GM18505 (cell line): ENCODE measurements around the gene CYB5A.
A peak's percentile ranks its signal among the peaks of the same experiment; 100 is the strongest.
"Not testable (repeated sequence)": the region's sequence is repeated elsewhere in the genome, so short reads cannot be mapped to it uniquely, and the experiment has no call there.

Experiments
- ATAC-seq: cut with Tn5 transposase; IDR thresholded peaks from one replicate; pipeline ENCODE4 v1.9.1; 2021; ENCODE audit not compliant: unreplicated experiment
- POLR2A ChIP-seq: IDR thresholded peaks from 4 replicates; pipeline ENCODE4 v1.6.1; 2011; ENCODE audit warnings: borderline replicate concordance; ENCODE audit not compliant: insufficient read depth, insufficient read length; ENCODE audit errors: extremely low read depth

The CYB5A gene, protein sequence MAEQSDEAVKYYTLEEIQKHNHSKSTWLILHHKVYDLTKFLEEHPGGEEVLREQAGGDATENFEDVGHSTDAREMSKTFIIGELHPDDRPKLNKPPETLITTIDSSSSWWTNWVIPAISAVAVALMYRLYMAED

DNA sequence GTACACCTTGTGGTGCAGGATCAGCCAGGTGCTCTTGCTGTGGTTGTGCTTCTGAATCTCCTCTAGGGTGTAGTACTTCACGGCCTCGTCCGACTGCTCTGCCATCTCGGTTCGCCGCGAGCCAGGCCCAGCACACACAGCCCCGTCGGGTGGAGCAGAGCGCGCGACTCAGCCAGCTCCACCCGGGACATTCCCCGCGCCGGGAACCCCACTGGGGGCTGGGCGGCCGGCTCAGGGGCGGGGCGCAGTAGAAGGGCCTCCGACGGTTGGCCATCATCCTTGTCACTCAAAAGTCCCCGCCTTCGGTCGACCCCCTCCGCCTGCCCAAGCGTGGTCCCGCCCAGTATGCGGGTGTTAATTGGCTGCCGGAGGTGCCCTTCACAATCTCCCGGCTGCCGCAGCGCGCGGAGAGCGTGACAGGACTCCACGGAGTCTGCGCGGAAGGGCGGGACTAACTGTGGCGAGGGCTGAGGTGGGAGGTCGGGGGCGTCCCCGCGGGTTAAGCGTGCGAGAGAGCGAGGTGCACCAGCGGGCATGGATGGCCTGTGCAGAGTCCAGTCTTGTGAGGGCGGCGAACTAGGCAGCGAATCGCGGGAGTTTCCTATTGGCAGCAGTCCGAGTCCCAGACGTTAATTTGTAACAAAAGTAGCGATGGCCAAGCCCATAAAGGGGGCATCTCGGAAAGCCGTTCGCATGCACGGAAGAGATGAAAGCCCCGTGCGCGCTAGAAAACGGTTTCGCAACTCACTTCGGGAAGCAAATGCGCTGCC lies at the start of gene CYB5A:
TSS of gene CYB5A (minus strand) at position 193 of the 770 bp plus-strand sequence. CDS start at position 105, 88 bp downstream.
- TF ChIP-seq POLR2A: peak; percentile 60
- ATAC-seq: peak; percentile 99

DNA sequence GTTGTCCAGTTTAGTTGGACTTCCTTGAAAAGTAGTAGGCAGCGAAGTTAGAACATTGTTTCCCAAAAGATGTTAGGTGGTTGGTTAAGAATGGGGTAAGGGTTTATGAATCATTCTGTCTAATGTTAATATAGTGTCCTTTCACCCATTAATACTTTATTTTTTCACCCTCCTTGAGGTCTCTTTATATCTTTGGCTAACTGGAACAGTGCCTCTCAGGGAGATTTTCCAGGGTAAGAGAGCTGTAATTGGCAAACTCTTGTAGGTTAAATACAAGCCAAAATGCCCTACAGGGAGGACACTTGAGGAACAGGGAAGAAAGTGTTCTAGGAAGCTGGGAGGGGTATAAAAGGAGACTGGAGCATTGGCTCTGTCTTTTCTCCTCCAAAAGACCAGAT lies 46.1 kb upstream of the CYB5A start:
- no peak for TF ChIP-seq POLR2A
- ATAC-seq: no peak

DNA sequence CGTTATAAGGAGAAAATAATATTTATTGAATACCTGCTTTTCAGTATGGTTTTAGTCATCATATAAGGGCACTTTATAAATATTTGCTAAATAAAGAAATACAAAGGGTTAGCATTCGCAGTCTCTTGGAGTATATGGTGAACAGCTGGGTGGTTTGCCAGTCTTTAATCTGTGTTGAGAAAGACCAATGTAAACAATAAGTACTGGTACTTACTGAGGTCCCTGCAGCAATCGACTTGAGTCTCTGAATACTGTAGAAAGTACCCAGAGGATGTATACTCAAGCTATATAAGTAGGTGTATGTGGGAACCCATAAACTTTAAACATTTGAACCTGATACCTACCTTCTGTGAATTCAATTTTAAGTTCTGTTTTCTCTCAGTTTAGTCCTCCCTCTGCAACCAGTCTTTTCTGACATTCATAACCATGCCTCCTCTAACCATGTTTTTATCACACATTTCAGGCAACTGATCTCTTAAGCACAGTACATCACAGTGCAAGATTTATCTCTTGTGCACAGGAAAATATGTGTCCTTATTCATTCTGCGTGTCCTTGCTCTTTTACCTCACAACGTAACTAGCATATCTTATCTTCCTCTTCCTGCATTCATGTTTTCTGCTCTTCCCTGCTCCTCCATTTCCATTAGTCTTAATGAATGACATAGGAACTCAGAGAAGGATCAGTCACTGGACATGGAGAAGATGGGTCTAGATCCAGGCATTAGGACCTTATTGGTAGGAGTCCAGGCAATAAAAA lies 45.6 kb upstream of the CYB5A start:
- no peak for ATAC-seq
- no peak for TF ChIP-seq POLR2A

DNA sequence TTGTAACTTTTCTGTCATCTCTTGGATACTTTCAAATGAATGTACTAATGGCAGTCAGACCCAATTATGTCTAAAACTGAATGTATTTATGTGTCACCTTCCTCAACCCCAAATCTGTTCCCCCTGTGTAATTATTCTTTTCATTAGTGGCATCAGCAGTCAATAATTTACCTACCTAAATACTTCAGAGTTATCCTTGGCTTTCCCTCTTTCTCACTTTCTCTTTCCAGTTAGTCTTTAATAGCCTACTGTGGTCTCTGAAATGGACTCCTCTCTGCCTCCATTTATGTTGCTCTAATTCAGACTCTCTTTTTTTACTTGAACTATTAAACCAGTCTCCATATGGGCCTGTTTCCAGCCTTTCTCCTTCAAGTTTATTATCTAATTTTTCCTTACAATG lies 44.9 kb upstream of the CYB5A start:
- ATAC-seq: no peak
- TF ChIP-seq POLR2A: no peak

DNA sequence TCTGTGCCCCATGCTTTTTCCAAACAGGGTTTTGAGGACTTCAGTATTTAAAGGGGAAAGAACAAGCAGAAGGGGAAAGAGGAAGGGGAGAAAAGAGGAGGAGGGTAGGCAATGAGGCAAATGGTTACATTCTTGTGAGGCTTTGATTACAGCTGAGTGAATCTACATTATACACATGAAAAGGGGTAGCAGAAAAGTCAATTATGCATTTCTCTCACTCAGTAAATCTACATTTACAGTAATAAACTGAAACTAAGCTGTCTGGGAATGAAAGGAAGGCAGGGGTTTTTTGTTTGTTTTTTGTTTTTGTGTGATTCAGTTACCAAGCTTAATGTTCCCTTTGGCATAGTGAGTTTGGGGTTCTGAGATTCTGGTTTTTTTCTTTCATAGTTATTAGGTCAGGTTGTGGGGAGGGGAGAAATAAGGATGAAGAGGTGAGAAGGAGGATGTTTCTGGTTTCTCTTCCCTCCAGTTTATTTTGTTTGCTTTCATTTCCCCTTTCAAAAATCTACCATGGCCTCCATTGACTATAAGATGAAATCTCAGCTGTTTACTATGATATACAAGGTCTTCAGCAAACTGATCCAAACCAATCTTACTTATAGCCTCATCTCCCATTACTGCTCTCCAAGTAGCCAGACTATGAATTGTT lies 42.6 kb upstream of the CYB5A start:
- TF ChIP-seq POLR2A: no peak
- ATAC-seq: peak; percentile 75

DNA sequence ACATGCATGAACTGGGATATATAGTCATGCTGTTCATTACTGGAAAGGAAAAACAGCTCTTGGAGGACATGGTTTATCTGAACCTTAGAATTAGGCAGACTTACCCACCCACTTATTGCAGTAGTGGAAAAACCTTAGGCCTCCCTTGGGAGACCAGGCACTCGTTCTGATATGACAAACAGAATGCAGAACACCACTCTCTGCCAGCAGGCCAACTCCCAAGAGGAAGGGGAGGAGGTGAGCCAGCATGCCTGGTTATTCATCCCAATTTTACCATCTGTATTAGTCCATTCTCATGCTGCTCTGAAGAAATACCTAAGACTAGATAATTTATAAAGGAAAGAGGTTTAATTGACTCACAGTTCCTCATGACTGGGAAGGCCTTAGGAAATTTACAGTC lies 41.3 kb upstream of the CYB5A start:
- TF ChIP-seq POLR2A: no peak
- no peak for ATAC-seq

DNA sequence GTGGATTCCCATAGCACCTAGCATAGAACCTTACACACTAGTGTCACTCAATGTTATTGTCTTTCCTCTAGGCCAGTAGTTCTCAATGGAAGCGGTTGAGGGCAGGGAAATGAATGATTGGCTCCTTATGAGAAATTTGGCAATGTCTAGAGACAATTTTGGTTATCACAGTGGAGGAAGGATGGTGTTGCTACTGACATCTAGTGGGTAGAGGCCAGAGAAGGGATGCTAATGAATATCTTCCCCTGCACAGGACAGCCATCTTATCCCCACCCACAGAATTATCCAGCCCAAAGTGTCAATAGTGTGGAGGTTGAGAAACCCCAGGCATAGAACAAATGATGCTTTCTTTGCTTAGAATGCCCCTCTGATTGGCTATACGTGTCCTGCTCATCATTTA lies 39.6 kb upstream of the CYB5A start:
- no peak for TF ChIP-seq POLR2A
- no peak for ATAC-seq

DNA sequence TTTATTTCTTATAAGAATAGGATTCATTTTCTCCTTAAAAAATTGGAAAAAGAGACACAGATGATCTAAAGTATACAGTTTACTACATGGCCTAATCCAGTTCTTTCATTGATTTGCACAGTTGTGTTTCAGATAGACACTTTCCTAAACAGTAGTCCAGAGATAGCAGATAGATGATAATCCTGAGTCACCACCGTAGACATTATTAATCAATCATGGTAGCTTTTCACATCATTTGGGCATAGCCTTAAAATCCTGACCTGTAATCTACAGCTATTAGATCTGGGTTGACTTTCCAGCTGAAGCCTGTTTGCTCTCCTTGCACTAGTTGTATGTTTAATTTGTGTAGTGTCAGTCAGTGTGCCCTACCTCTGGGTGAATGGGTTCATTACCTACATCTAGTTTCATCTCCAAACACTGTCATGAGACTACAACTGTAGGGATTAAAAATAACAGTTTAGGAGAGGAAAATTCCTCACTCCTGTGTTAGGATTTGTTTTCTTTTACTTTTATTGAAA lies 38.0 kb upstream of the CYB5A start:
- no peak for ATAC-seq
- no peak for TF ChIP-seq POLR2A

DNA sequence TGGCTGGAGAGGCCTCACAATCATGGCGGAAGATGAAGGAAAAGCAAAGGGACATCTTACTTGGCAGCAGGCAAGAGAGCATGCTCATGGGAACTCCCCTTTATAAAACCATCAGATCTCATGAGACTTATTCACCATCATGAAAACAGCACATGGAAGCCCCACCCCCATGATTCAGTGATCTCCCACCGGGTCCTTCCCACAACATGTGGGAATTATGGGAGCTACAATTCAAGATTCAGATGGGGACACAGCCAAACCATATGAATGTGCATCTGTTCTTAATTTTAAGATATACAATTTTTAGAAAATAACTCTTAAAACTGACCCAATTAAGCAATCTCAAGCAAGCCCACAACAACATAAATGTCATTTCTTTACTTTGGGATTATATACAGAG lies 36.4 kb upstream of the CYB5A start:
- ATAC-seq: no peak
- TF ChIP-seq POLR2A: no peak

DNA sequence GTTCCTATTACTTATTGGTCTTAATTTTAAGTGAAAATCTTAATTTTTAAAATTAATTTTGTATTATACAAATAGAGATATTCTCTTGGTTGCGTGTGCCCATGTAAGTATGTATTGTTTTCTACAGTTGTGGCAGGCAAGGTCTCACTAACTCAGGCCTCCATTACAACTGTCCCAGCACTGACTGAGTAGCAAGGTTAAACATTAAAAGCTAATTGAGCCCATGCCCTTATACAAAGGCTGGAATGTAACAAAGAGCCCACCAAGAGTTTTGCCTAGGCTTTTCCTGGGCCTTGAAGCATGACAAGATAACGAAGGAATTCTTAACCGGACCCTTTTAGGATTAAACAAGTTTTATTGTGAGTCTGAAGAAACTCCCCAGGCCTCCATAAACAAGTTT lies 35.0 kb upstream of the CYB5A start:
- not testable (repeated sequence) for ATAC-seq

DNA sequence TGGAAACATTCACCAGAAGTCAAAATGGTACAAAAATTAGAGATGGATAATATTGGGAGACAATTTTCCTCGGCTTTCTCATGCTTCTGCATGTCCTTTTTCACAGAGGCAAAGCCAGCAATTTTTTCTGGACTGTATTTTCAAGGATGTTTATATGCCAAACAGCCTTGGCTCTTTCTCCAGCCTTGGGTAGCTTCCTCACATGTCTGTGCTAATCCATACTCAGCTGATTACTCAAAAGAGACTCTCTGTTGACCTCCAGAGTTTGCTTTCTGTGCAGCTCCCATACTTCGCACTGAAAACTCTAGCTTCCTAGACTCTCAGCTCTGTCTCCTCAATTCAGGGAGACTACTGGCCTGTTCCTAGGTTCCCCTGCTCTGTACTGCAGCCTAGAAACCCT lies 34.5 kb upstream of the CYB5A start:
- no peak for ATAC-seq
- TF ChIP-seq POLR2A: no peak

DNA sequence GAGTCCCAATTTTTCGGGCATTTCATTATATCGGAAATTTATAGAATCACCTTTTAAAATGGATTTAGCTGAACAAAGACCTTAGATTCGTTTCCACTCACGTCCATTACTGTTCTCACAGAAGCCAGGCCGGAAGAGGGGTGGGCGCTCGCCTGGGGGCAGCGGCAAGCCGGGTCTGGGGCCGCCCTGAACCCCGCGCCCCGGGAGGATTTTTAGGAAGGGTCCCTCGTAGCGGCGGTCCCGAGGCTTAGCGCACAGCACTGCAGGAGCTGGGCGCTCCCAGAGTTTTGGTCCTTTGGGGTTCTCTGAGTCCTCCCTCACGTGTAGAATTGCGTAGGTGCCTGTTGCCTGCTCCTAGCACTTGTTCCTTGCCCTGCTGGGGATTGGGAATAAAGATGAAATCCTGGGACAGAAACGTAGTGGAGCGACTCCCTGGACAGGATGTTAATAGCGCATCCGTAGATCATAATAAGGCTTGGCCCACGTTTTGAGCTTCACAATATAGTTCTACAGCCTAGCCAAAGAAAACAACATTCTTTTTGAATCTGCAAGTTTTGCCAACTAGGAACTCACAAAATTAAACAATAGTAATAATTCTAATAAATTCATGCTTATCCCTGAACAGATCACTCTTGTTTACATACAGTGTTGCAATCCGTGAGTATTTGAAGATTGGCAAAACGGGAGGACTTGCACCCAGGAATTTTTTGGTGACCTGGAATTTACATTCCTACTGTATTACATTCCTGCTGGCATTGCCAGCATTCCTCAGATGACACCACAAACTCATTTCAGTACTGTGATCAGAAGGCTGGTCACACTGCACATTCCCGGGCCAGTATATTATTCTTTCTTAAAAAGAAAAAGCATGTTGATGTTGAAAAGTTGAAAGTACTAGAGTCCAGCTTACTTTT lies 24.8 kb upstream of the CYB5A start:
- ATAC-seq: no peak
- TF ChIP-seq POLR2A: no peak
